ENCODE results near the gene IGF2BP1.
A peak's percentile ranks its signal among the peaks of the same experiment; 100 is the strongest.
"Not testable (repeated sequence)": the region's sequence is repeated elsewhere in the genome, so short reads cannot be mapped to it uniquely, and the experiment has no call there.

The IGF2BP1 gene

GRCh38 chr17:49020609-49021008, 23.4 kb downstream of the IGF2BP1 start:
- DNase-seq: no peak

- no peak for DNase-seq
Measured at GRCh38 chr17:49021095-49021767, 24.0 kb downstream of the IGF2BP1 start.

- DNase-seq: no peak
Measured at GRCh38 chr17:49021768-49022103, 24.6 kb downstream of the IGF2BP1 start.

GRCh38 chr17:49022391-49022941, 25.3 kb downstream of the IGF2BP1 start:
- peak; percentile 44 for DNase-seq

GRCh38 chr17:49024523-49024922, 27.3 kb downstream of the IGF2BP1 start:
- no peak for DNase-seq

- not testable (repeated sequence) for DNase-seq
Measured at GRCh38 chr17:49026447-49026846, 29.3 kb downstream of the IGF2BP1 start.

GRCh38 chr17:49028271-49028670, 31.1 kb downstream of the IGF2BP1 start:
- DNase-seq: no peak

- DNase-seq: no peak
Measured at GRCh38 chr17:49029801-49030200, 32.6 kb downstream of the IGF2BP1 start.

GRCh38 chr17:49031965-49032928, 35.1 kb downstream of the IGF2BP1 start:
- DNase-seq: peak; percentile 80

GRCh38 chr17:49035470-49036269, 38.5 kb downstream of the IGF2BP1 start:
- peak; percentile 83 for DNase-seq

- no peak for DNase-seq
Measured at GRCh38 chr17:49036270-49036626, 39.1 kb downstream of the IGF2BP1 start.

- no peak for DNase-seq
Measured at GRCh38 chr17:49038138-49038537, 41.0 kb downstream of the IGF2BP1 start.

GRCh38 chr17:49038544-49038943, 41.4 kb downstream of the IGF2BP1 start:
- DNase-seq: no peak

- DNase-seq: not testable (repeated sequence)
Measured at GRCh38 chr17:49039518-49039917, 42.3 kb downstream of the IGF2BP1 start.

GRCh38 chr17:49041527-49041926, 44.3 kb downstream of the IGF2BP1 start:
- no peak for DNase-seq

- no peak for DNase-seq
Measured at GRCh38 chr17:49045376-49045775, 48.2 kb downstream of the IGF2BP1 start.

- no peak for DNase-seq
Measured at GRCh38 chr17:49046912-49047311, 49.7 kb downstream of the IGF2BP1 start.

- no peak for DNase-seq
Measured at GRCh38 chr17:49049265-49049664, 52.1 kb downstream of the IGF2BP1 start.

GRCh38 chr17:49050611-49051010, 53.4 kb downstream of the IGF2BP1 start:
- no peak for DNase-seq

GRCh38 chr17:49051269-49051668, 54.1 kb downstream of the IGF2BP1 start:
- DNase-seq: no peak

- DNase-seq: no peak
Measured at GRCh38 chr17:49053171-49053829, 56.1 kb downstream of the IGF2BP1 start.

GRCh38 chr17:49054342-49055092, 57.3 kb downstream of the IGF2BP1 start:
- DNase-seq: no peak
